ENCODE data around the gene GLO1.
"Not testable (repeated sequence)": the region's sequence is repeated elsewhere in the genome, so short reads cannot be mapped to it uniquely, and the experiment has no call there.

The GLO1 gene

DNA sequence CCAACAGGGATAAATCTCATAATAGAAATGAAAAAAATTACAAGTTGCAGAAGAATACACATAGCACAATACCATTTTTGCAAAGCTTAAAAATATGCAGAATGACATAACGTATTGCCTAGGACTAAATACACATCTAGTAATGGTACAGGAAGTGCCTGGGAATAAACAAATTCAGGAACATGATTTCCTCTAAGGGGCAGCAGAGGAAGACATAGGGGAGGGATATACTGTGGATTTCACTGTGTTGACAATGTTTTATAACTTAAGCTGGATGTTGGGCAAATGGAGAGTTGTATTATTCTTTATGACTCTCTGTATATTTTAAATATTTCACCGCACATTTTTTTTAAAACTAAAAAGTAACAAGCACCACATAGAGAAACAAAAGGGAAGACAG lies 5.6 kb upstream of the GLO1 start:
- DNase-seq, result no peak

DNA sequence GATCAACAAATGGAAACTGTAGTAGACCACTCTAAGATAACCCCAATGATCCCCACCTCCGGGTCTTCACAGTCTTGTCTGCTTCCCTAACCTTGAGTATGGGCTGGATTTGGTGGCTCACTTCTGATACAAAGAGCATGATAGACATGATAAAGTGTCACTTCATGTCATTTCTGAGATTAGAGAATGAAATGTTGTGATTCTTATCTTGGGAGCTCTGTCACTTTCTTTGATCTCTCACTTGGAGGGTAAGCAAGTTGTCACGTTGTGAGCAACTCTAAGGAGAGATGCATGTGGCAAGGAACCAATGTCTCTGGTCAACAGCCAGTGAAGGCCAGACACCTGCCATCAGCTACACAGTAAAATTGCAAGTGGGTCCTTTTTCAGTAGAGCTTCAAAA lies 3.0 kb upstream of the GLO1 start:
- no peak for DNase-seq

DNA sequence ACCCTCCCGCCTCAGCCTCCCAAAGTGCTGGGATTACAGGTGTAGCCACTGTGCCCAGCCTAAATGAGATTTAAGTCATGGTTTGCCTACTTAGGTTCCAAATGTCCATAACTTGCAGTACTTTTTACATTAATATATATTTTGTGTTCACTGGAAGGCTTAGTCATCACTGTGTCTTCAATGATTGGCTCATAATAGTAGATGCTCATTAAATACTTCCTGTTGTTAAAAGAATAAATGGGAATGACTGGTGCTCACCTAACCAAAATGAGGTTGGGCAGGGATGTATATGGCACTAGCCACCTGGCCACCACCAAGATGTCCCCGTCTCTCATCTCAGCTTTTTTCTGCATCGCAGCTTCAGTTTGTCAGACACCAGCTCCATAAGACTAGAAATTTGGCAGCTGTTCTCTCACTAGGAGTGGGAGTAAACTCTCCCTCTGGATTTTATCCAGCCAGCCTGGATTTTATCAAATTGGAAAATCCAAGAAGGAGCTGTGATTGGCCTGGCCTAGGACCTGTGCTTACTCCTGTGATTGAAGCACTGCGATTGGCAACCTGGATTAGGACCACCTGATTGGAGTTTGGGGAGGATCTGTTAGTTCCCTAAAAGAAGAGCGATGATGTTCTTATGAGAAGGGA lies 1.1 kb upstream of the GLO1 start:
- peak in 1 of 58 donors; percentile 5 for DNase-seq

DNA sequence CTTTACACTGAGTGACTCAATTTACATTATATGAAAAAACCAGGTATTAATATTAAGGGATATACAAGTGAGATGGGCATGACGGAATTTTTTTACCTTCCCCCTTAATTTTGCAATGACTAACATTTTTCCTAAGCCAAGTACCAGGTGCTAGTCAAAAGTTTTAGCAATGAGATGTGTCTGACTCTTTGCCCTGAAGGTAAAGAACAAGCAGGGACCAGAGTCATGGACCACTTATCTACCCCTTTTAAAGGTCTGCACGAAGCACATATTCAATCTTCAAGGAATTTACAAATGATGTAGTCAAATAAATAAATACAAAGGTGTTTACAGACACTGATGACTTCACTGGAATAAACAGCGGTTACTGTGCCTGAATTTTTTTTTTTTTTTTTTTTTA lies 1.4 kb downstream of the GLO1 start:
- DNase-seq, result no peak

DNA sequence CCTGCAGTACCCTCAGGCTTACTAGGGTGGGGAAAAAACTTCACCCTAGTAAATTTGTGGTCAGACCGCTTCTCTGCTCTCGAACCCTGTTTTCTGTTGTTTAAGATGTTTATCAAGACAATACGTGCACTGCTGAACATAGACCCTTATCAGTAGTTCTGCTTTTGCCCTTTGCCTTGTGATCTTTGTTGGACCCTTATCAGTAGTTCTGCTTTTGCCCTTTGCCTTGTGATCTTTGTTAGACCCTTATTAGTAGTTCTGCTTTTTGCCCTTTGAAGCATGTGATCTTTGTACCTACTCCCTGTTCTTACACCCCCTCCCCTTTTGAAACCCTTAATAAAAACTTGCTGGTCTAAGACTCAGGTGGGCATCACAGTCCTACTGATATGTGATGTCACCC lies 3.2 kb downstream of the GLO1 start:
- DNase-seq, result not testable (repeated sequence)

DNA sequence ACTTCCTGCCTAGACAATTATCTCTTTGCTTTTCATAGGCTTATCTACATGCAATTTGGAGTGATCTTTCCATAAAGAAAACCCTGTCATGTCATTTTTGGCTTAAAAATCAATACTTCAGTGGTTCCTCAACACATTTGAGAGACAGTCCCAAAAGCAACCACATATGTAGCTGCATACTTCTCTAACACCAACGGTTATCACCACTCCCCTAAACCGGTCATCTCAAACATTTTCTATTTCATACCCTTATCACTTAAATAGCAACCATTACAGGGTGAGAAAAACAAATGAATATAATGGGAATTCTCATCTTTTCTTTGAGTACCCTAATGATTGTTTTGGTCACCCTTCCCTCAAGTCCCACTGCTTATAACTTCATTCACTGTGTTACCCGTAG lies 5.1 kb downstream of the GLO1 start:
- DNase-seq, result no peak

DNA sequence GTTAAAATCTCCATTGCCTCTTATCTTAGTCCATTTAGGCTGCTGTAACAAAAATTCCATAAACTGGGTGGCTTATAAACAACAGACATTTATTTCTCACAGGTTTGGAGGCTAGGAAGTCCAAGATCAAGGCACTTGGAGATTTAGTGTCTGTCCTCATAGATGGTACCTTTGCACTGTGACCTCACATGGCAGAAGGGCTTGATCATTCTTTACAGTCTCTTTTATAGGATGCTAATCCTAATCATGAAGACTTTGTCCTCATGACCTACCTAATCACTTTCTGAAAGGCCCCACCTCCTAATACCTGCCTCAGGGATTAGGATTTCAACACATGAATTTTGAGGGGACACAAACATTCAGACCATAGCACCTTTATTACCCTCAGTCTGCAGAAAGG lies 6.6 kb downstream of the GLO1 start:
- no peak for DNase-seq

DNA sequence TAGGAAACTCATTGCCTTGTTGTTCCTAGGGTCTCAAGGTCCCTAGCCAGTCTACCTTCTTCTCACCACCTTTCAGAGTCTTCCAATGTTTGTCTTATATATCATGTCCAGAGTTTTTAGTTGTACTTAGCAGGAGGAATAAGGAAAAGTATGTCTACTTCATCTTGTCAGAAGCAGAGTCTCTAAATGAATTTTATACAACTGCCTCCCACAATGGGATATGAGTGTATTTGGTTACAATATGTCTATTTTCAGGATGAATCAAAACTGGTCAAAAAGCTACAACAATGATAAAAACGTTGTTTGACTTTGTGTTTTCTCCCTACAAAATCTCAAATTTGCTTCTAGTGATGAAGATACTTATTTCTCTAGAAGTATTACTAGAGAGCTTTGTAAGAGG lies 7.0 kb downstream of the GLO1 start:
- no peak for DNase-seq

DNA sequence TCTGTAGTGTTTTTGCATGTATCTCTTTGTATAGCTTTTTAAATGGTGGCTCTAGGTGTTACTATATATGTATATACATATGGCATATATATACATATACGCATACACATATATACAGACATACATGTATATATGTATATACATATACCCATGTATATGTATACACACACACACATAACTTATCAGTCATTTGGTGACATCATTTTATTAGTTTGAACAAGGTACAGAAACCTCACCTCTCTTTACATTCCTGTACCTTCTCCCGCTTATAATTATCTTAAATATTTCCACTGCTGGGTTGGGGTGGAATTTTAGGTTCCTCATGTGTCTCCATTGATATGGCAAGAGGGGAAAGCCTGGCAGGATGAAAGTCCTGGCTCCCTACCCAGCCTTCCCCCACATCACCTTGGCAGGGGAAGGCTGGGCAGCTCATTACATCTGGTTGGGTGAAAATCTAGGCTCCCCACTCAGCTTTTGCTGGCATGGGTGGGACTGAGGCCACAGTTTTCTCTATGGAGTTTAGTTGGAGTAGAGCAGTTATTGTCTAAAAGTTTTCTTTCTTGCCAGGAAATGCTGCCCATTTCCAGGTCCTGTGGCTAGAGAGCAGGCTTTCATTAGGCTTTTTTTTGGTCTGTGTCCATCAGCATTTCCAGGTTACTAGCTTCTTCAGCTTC lies 7.6 kb downstream of the GLO1 start:
- DNase-seq, result peak in 31 of 58 donors; percentile 5 to 71 (median 29)

DNA sequence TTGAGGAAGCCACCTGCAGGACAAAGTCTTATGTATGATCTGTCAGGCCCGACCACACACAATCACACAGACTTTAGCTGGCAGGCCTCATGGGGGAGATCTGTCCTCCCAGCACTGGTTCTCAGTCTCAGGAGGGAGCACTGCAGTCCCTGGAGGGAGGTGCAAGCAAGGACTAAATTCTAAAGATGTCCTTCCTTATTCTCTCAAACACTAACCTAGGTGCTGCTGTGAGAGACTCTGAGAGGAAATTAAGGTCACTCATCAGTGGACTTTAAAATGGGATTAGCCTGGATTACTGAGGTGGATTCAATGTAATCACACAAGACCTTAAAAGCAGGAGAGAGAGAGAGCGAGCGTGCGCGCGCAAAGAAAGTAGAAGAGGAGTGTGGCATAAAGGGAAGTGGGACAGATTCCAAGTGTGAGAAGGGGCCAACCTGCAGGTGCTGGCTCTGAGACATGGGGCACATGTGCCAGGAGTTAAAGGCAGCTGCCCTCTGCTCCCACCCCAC lies 14.3 kb downstream of the GLO1 start:
- peak in 3 of 58 donors; percentile 8 to 30 (median 25) for DNase-seq

DNA sequence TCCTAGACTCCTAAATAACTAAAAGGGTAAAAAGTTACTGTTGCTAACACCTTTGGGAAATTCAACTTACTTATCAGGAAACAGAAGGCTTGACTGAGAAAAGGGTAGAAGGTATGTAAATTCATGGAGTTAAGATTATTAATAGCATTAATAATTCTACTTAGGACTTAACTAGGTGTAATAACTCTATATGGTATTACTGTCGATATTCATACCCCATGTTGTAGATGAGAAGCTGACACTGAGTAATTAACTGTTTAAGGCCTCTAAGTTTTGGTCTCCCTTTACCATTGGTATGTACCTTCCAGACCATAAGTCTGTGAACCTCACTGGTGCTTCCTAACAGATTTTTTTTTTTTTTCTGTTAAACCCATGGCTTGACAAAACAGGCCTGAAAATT lies 15.4 kb downstream of the GLO1 start:
- no peak for DNase-seq

DNA sequence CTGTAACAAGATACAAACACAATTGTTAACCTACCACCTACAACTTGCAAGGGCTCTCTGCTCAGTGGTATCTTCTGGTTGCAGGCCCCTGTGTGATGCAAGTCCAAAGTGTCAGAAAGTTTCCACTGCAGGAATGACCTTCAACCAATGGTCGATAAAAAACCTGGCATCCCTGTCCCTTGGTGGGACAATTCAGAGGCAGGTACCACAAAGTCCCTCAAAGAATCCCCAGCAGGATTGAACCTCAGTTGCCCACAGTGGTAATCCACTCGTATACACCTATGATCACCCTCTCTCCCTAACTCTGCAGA lies 15.9 kb downstream of the GLO1 start:
- DNase-seq, result no peak

DNA sequence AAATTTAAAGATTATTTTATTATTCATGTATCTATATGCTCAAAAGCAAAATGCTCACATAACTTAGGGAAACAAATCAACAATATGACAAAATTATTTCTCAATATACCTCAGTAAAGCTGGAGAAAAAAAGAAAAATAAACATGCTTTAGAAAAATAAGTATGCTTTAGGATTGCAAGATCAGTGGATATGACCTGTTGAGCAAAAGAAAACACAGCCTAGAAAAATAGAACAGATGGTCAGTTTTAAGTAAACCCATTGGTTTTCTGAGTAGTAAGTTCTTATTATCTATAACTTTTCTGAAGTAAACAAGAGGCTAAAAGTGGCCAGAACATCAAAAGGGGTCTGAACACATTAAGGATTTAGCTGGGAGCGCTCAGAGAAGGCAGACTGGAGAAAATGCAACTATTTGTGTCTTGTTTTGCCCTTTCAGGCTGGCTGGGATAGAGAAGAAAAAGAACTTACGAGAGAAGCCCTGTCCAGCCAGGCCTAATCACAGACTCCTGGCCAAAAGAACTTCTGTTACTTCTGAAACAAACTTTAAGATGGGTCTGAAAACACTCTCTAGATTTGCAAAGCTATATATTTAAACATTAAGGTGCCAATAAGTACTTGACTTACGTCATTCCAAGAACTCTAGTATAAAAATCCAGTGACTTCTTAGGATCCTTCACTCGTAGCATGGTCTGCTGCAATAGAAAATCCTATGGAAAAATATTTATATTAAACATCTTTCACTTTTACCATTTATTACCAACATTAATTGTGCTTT lies 16.5 kb downstream of the GLO1 start:
- no peak for DNase-seq

DNA sequence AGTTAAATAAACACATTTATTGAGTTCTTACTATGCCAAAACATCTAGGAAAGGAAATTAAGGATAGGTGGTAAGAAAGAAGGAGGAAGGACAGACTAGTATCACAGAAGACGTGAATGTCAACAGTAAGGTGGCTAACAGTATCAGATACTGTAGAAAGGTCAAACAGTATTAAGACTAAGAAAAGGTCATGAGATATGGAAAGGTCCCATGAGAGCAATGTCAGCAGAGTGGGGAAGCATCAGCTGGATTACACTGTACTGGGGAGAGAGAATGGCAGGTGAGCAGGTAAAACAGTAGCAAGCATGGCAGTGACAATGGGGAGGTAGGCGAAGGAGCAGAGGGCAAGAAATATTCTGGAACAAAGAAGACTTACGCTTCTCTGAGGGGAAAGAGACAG lies 18.0 kb downstream of the GLO1 start:
- no peak for DNase-seq

DNA sequence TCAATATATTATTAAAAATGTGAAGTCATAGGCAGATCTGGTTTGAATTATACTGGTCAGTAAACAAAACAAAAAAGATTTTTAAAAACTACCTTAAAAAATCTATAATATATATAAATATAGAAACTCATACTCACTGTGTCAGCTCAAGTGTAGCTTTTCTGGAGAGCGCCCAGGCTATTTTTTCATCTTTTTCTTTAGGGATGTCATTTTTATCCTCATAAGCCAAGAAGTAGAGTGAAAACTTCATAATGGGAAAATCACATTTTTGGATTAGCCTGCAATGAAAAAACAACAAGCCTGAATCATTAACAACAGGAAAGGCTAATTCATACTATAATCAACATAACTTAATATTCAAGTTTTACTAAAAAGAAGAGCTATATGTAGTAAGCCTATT lies 18.7 kb downstream of the GLO1 start:
- DNase-seq, result no peak

DNA sequence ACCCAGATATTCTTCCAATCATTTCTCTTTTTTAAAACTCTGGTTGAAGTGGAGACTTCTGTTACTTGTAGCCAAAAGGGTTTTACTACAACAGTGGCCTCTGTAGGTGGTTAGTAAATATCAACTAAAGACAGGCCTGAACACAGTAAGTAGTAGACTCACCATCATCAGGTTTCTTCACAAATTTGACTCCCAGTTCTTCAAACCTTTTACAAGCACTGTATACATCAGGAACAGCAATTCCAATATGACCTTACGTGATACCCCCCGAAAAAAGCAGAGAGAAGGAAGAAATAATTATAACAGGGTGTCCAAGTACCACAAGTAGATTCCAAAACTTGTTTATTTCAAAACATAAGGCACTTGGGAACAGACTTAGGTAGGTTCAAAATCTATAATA lies 21.1 kb downstream of the GLO1 start:
- no peak for DNase-seq

DNA sequence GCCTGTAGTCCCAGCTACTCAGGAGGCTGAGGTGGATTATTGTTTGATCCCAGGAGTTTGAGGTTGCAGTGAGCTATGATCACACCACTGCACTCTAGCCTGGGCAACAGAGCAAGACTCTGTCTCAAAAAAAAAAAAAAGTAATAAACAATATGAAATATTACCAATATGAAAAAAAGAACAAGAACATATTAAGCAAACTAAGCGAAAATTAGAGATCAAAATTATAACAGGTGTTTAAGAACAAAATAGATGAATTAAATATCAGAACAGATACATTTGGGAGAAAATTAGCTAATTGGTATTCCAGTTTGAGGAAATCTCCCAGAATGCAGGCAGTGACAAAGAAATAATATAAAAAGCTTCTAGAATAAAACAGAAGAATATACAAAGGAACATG lies 23.3 kb downstream of the GLO1 start:
- no peak for DNase-seq

DNA sequence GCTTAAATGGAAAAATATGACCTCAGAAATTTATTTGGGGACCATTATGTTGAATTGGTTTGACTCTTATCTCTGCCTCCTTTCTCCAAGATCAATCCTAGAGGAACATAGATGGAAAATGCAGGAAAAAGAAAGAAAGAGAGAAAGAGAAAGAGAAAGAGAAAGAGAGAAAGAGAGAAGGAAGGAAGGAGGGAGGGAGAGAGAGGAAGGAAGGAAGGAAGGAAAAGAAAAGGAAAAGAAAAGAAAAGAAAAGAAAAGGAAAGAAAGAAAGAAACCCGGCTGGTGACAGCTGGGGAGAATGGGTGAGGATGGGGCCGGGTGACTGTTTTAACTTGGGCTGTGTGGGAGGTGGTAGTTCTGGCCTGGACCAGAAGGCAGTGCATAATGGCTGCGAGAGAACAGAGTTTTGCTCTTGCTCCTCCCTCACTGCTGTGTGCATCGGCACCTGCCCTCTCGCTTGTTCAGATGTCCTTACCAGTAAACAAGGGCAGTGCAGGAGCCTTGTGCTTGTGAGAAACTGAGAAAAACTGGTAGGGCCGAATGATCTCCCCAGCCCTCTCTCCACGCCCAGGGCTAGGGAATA lies 24.7 kb downstream of the GLO1 start:
- DNase-seq, result peak in 2 of 58 donors; percentile 6 to 7

DNA sequence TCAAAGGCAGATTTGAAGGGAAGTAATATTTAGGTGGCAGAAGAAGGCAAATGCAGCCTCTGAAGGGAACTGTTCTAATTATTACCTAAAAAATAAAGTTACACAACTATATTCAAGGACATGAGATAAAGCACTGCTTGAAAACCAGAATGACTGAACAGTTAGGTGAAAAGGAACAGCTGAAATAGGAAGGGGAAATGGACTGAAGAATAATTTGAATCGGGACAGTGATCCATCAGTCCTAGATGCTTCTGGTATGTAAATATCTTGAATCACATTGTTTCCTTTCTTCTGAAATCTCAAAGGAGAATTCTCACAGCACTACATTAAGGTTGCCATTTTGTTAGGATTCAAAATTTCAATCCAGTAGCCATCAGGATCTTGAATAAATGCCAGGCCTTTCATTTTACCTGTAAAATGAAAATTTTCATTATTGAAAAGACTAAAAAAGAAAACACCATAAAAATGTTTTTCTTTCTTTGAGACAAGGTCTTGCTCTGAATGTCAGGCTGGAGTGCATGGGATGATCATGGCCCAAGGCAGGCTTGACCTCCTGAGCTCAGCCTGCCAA lies 25.9 kb downstream of the GLO1 start:
- DNase-seq, result no peak

DNA sequence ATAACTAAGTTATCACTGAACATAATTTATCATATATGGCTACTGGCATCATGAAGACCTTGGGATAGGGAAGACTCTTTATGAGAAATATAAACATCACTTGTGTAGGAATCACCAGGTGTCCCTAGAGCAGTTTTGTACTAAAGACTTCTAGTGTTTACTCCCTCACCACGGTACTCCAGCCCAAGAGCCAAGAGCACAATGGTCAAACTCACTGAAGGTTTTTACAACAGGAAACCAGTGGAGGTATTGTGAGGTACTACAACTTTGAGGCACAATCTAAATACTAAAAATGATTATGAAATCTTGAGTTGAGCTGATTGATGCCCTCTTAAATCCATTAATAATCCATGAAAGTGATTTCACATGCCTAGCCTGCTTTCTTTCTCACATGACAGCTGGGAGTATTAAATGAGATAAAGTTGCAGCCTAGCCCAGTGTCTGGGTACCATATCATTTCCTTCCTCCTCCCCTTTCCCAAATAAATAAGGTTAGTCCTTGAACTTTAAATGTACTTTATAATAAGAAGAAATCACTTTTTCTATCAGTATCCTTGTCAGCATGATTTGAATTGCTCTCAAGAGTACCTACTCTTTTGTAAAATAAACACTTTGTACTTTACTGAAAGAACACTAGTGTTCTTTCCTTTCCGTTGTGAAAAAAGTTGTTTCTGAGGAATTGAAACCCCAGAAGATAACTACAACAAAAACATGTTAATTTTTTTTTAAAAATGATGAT lies 26.5 kb downstream of the GLO1 start:
- no peak for DNase-seq

All from anterior cingulate cortex (tissue), 58 donors.